Transverse colon (tissue), 4 donors: ENCODE measurements around the gene ZDHHC5. TPM values are rescaled to one million over a fixed set of nuclear protein-coding genes. Genes with fewer than 3 reads are reported as not detected.

Source experiments
- DNase-seq: peaks from one replicate; pipeline ENCODE4 v3.0.0-alpha.2; 2019
- H3K27ac ChIP-seq, 4 donors: fragments of 200-600 bp; sonication (generic); 2 replicates each; pipeline ENCODE4 v1.5.1; 2016 to 2018; ENCODE audit warnings: inconsistent platforms in 4 of 4
- H3K27me3 ChIP-seq: fragments of 200-600 bp; sonication (generic); 2 replicates; pipeline ENCODE4 v1.5.1; 2017; ENCODE audit warnings: inconsistent platforms
- H3K36me3 ChIP-seq, 4 donors: fragments of 200-600 bp; sonication (generic); 2 replicates each; pipeline ENCODE4 v1.5.1; 2017 to 2019; ENCODE audit warnings: inconsistent platforms in 4 of 4
- H3K4me1 ChIP-seq, 4 donors: fragments of 200-600 bp; sonication (generic); 2 replicates each; pipeline ENCODE4 v1.5.1; 2017 to 2020; ENCODE audit warnings: inconsistent platforms in 4 of 4
- H3K4me3 ChIP-seq, 4 donors: fragments of 200-600 bp; sonication (generic); 1 replicate in 1 of 4; 2 replicates in 3 of 4; pipeline versions ENCODE4 v1.5.1 to v1.6.1; 2017 to 2019; ENCODE audit warnings: inconsistent platforms in 4 of 4
- H3K9me3 ChIP-seq, 2 donors: fragments of 200-600 bp; sonication (generic); 2 replicates each; pipeline ENCODE4 v1.5.1; 2017 to 2019; ENCODE audit warnings: inconsistent platforms in 2 of 2
- EP300 ChIP-seq: sonication (generic); formaldehyde crosslinking; IDR thresholded peaks from one replicate; pipeline ENCODE4 v1.6.1; 2017; ENCODE audit warnings: antibody characterized with exemption, low read depth
- POLR2A ChIP-seq: fragments of 450-650 bp; IDR thresholded peaks from one replicate; pipeline ENCODE4 v1.6.1; 2016; ENCODE audit warnings: antibody characterized with exemption, mild to moderate bottlenecking, moderate library complexity
- POLR2AphosphoS5 ChIP-seq, 3 donors: sonication (generic); formaldehyde crosslinking; IDR thresholded peaks; one replicate each; pipeline ENCODE4 v1.6.1; 2016; ENCODE audit warnings: antibody characterized with exemption in 3 of 3
- WGBS, 2 donors: methylation state at CpG; one replicate each; pipeline ENCODE4 v1.1.5; 2018; ENCODE audit warnings: low coverage in 1 of 2; 5-methylcytosine and 5-hydroxymethylcytosine counted together
- in situ Hi-C, 4 donors: fragments of 200-750 bp; cut with MboI; loops; one replicate each; pipeline versions ENCODE4 v1.15.0 to v1.15.1; 2017; ENCODE audit warnings: low sequenced_read_pairs in 3 of 4, low pct_ligation_motif_present in 1 of 4, low pct_unique_long_range_greater_than_20kb in 1 of 4
- intact Hi-C: fragments of 100-400 bp; cut with DNase I; formaldehyde crosslinking; loops from one replicate; pipeline ENCODE4 v1.15.1; 2023; ENCODE audit warnings: low total_unique reads
- total RNA-seq, 4 donors: library from RNA; depleted of rRNA; stranded (reverse); fragments of >200 nt; gene quantifications; one replicate each; pipeline ENCODE4 v1.1.0, GENCODE V29; 2016
- TF ChIP-seq, protein P1 (sequence below), 5 experiments: fragments of 200-600 bp in 3 of 5; fragments of 450-650 bp in 2 of 5; sonication (generic) in 3 of 5; IDR thresholded peaks; 1 replicate in 2 of 5; 2 replicates in 3 of 5; pipeline ENCODE4 v1.5.1; 2016 to 2017; ENCODE audit warnings: antibody characterized with exemption in 5 of 5, inconsistent platforms in 3 of 5, mild to moderate bottlenecking in 2 of 5, moderate library complexity in 1 of 5

Gene ZDHHC5
- total RNA-seq, 4 donors from 2014 or later = 38.4 to 63.2 (median 57.6) TPM

DNA sequence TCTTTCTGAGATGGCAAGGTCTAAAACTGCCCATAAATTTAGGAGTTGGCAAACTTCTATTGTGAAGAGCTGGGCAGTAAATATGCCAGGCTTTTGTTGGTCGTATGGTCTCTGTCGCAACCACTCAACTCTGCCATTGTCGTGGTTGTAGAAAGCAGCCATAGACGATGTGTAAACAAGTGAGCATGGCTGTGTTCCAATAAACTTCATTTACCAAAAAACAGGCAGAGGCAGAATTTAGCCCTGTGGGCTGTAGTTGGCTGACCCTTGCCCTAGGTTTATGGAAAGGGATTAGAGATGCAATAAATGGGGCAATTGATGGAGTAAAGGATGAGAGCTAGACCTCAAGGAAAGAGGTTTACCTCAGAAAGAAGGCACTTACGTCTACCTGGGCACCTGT, 35.8 kb upstream of the ZDHHC5 start:
- Histone ChIP-seq H3K4me1 (no peaks in the 10 kb centered on the region), H3K9me3 (no peaks in the 10 kb centered on the region), H3K27ac (no peak overlapping the region), H3K36me3 (no peaks in the 10 kb centered on the region), H3K4me3 (no peak overlapping the region), H3K27me3 (peaks cover 27% of the 10 kb centered on the region)
- in situ Hi-C loops = loop anchor here in 3 of 4 donors (10.0 to 25.0 kb wide), 3 partner anchors 57 to 295 kb away; partner anchors contain the start of genes P2RX3 (in 2 of the 3), RTN4RL2 (in 2 of the 3) and SSRP1 (in 2 of the 3)
- DNase-seq = no peak
- TF ChIP-seq POLR2A = no peak
- no peak for TF ChIP-seq POLR2AphosphoS5 (IDR thresholded peaks at IDR 0.05)
- TF ChIP-seq EP300 = no peak
- TF ChIP-seq, protein P1, sequence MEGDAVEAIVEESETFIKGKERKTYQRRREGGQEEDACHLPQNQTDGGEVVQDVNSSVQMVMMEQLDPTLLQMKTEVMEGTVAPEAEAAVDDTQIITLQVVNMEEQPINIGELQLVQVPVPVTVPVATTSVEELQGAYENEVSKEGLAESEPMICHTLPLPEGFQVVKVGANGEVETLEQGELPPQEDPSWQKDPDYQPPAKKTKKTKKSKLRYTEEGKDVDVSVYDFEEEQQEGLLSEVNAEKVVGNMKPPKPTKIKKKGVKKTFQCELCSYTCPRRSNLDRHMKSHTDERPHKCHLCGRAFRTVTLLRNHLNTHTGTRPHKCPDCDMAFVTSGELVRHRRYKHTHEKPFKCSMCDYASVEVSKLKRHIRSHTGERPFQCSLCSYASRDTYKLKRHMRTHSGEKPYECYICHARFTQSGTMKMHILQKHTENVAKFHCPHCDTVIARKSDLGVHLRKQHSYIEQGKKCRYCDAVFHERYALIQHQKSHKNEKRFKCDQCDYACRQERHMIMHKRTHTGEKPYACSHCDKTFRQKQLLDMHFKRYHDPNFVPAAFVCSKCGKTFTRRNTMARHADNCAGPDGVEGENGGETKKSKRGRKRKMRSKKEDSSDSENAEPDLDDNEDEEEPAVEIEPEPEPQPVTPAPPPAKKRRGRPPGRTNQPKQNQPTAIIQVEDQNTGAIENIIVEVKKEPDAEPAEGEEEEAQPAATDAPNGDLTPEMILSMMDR (IDR thresholded peaks at IDR 0.05) = no peak
- WGBS, 2 donors = 15 to 23% methylated on average over 2 to 5 of the region's 5 CpGs
- intact Hi-C loops = no loop called here

DNA sequence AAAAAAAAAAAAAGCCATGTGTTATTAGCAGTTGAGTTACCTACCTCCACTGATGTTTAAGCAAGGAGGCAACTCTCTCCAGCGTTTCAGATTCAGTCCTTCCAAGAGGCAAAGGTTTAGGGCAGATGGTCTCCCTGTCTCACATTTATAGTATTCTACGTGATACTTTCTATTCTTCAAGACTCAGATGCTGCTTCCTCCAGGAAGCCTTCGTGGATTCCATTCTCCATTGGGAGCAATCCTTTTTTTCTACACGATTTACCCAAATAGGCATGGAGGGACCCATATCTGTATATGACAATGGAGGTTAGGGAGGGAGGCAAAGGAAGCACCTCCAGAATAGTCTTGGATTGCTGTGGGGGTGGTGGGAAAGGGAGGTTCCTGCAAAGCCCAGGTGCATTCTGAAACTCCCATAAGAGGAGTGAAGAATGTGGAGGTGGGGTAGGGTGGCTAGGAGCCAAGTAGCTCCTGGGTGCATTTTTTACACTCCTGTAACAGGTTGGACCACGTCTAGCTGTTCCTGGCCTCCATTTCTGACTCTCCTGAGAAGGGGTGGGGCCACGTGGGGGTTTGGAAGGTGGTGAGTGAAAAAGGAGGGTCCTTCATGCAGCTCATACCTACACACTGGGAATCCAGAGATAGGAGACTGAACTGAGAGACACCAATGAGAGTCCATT, 34.4 kb upstream of the ZDHHC5 start:
- Histone ChIP-seq H3K27me3 (peaks cover 41% of the 10 kb centered on the region), H3K27ac (no peak overlapping the region), H3K9me3 (no peaks in the 10 kb centered on the region), H3K36me3 (no peaks in the 10 kb centered on the region), H3K4me1 (peaks cover 0 to 12% (median 10%) of the 10 kb centered on the region in 4 donors), H3K4me3 (no peak overlapping the region)
- no peak for DNase-seq
- 66 to 68% methylated on average over 4 to 6 of the region's 6 CpGs for WGBS, 2 donors
- no peak for TF ChIP-seq POLR2A
- no peak for TF ChIP-seq EP300
- TF ChIP-seq, protein P1 (IDR thresholded peaks at IDR 0.05) = no peak
- TF ChIP-seq POLR2AphosphoS5 (IDR thresholded peaks at IDR 0.05) = no peak
- in situ Hi-C loops (loop anchor here in 3 of 4 donors (10.0 to 25.0 kb wide), 3 partner anchors 59 to 296 kb away; partner anchors contain the start of genes P2RX3 (in 2 of the 3), RTN4RL2 (in 2 of the 3) and SSRP1 (in 2 of the 3)), intact Hi-C loops (no loop called here)

DNA sequence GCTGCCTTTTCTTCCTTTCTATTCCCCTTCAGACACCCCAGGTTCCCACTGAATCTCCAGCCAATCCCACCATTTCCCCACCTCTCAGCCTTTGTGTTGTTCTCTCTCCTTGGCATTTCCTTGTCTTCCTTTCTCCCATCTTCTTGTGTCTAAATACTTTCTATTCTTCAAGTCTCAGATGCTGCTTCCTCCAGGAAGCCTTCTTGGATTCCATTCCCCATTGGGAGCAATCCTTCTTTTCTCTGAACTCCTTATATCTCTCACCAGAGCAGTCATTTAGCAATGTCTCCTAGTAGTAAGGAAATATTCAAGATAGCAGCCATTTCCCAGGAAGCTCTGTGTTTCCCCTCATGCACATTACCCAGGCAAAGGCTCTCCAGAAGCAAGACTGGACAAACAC, 33.6 kb upstream of the ZDHHC5 start:
- no peak overlapping the region for H3K27ac ChIP-seq
- no peaks in the 10 kb centered on the region for H3K36me3 ChIP-seq
- peaks cover 0 to 20% (median 15%) of the 10 kb centered on the region in 4 donors for H3K4me1 ChIP-seq
- no peak for DNase-seq
- H3K27me3 ChIP-seq = peaks cover 43% of the 10 kb centered on the region
- intact Hi-C loops = no loop called here
- H3K4me3 ChIP-seq = no peak overlapping the region
- H3K9me3 ChIP-seq = no peaks in the 10 kb centered on the region
- in situ Hi-C loops = loop anchor here in 3 of 4 donors (10.0 to 25.0 kb wide), 3 partner anchors 60 to 297 kb away; partner anchors contain the start of genes P2RX3 (in 2 of the 3), RTN4RL2 (in 2 of the 3) and SSRP1 (in 2 of the 3)
- TF ChIP-seq EP300 (no peak), POLR2AphosphoS5 (IDR thresholded peaks at IDR 0.05) (no peak)
- TF ChIP-seq, protein P1 (IDR thresholded peaks at IDR 0.05) = no peak

DNA sequence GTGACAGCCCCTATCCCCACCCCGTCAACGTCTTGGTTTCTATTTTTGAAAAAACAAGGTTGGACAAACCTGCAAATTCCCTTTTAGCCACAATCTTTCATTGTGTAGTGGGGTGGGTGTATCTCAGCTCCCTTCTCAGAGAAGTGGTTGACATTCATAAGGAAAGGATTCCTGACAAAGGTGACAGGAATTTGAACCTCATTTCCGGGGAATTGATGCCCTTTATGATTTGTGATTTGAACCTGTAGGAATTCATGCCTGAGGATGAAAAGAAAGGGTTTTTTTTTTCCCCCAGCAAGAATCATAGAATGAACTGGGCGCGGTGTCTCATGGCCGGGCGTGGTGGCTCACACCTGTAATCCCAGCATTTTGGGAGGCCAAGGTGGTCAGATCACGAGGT, 32.7 kb upstream of the ZDHHC5 start:
- H3K4me3 ChIP-seq = no peak overlapping the region
- no peaks in the 10 kb centered on the region for H3K9me3 ChIP-seq
- WGBS, 2 donors = 70 to 73% methylated on average over 6 to 8 of the region's 8 CpGs
- peaks cover 50% of the 10 kb centered on the region for H3K27me3 ChIP-seq
- intact Hi-C loops = no loop called here
- DNase-seq = no peak
- in situ Hi-C loops = loop anchor here in 3 of 4 donors (10.0 to 25.0 kb wide), 3 partner anchors 60 to 298 kb away; partner anchors contain the start of genes P2RX3 (in 2 of the 3), RTN4RL2 (in 2 of the 3) and SSRP1 (in 2 of the 3)
- H3K4me1 ChIP-seq = peaks cover 0 to 28% (median 21%) of the 10 kb centered on the region in 4 donors
- H3K27ac ChIP-seq = no peak overlapping the region
- TF ChIP-seq POLR2A (no peak), POLR2AphosphoS5 (IDR thresholded peaks at IDR 0.05) (no peak), EP300 (no peak)
- TF ChIP-seq, protein P1 (IDR thresholded peaks at IDR 0.05) = no peak
- no peaks in the 10 kb centered on the region for H3K36me3 ChIP-seq
